GM18951 (cell line): ENCODE data around the gene FAT1.

Experiments
- POLR2A ChIP-seq: IDR thresholded peaks from 4 replicates; pipeline ENCODE4 v1.6.1; 2011; ENCODE audit warnings: mild to moderate bottlenecking; ENCODE audit not compliant: insufficient read length, insufficient read depth; ENCODE audit errors: extremely low read depth
- in situ Hi-C: fragments of 300-500 bp; cut with MboI; formaldehyde crosslinking; loops from one replicate; pipeline ENCODE4 v1.12.0; 2022; ENCODE audit warnings: low sequenced_read_pairs, mixed read lengths, inconsistent platforms; ENCODE audit not compliant: unreplicated experiment

The FAT1 gene

GRCh38 chr4:186724058-186724863 lies 605 bp upstream of the FAT1 start:
- TF ChIP-seq POLR2A = no peak
- in situ Hi-C loops = no loop called here

DNA sequence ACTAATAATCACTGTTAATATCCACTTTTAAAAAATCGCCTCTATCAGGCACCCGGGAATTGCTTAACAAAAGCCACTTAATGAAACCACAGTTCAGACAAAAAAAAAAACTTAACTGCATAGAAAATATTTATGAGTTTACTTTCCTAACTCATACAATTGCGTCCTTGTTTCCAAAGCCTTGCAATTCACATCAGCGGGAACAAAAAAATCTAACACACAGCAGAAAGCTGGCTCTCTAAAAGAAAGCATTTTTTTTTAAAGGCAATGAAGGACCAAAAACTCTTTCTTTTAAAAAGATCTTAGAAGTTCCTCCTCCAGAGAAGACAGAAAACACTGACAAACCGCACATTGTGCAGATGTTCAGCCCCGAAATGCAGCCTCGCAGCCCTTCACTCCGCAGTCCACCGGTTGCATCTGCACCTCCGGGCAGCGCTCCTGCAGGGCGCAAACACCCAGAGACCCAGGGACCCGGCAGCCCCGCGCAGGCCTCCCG lies 812 bp downstream of the FAT1 start:
- no peak for TF ChIP-seq POLR2A
- in situ Hi-C loops = no loop called here

DNA sequence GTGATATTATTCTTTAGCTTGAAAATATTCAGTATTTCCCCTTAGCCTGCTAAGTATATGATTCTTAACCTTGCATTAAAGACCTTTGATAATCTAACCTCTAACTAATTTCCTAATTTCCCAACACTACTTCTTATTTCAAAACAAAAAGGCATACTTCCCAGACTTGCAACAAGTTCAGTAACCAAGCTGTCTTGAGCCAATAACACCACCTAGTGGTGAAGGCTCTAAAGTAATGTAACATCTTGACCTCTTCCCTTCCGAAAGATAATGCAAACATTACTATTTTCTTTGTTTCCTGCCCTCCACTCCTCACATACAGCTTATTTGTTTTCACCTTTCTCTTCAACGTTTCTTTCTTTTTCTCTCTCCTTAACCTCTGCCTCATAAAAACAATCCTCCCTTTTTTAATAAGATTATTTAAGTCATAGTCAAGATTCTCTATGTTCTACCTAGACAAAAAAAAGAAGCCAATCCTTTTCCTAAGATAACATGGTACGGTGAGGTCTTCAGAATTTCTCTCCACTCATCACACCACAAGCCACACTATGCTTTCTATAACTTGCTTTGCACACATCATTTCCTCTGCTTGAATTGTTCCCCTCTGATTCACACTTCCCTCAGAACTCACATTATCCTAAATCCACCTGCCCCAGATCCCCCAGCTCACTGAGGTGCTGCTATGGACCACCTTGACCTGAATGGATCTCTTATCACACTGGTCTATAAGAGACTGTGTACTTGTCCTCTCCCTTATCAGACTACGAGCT lies 3.5 kb downstream of the FAT1 start:
- in situ Hi-C loops = no loop called here
- no peak for TF ChIP-seq POLR2A

- in situ Hi-C loops = no loop called here
- no peak for TF ChIP-seq POLR2A
Observed at GRCh38 chr4:186717556-186717955, 6.1 kb downstream of the FAT1 start.

GRCh38 chr4:186715077-186715476 lies 8.6 kb downstream of the FAT1 start:
- in situ Hi-C loops = no loop called here
- TF ChIP-seq POLR2A = no peak

- in situ Hi-C loops = no loop called here
- TF ChIP-seq POLR2A = no peak
Observed at GRCh38 chr4:186714006-186714675, 9.5 kb downstream of the FAT1 start.

DNA sequence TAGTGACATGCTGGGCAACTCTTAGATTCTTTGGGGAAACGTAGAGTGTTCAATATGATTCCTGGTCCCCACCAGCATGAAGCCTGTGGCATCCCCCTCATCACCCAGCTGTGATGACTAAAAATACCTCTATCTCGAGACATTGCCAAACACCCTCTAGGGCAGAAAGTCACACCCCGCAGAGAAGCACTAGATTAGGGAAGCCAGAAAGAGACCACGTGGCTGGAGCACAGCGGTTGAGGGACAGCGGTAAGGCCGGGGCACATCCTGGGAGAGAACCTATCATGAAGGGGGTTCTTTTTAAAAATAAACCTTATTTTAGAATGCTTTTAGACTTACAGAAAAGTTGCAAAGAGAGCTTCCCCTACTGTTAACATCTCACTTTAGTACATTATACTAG lies 11.0 kb downstream of the FAT1 start:
- TF ChIP-seq POLR2A = no peak
- in situ Hi-C loops = no loop called here

- TF ChIP-seq POLR2A = no peak
- in situ Hi-C loops = no loop called here
Observed at GRCh38 chr4:186710521-186711119, 13.0 kb downstream of the FAT1 start.

DNA sequence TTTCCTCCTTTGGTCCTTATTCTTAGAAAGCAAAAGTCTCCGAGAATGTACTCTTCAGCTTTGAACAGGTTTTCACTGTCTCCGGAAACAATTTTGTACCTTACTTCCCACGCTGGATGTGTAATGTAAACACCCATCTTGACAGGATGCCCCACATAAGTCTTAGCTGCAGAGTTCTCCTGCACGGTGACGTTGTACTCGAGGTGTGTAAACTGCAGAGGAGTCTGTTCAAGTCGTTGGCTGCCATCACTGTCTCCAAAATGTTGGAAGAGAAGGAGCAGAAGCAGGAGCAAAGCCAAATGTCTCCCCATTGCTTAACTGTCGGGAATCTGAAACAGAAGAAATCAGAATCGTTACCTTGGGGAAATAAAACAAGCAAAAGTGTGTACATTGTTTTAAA lies 14.1 kb downstream of the FAT1 start:
- TF ChIP-seq POLR2A = no peak
- in situ Hi-C loops = no loop called here

DNA sequence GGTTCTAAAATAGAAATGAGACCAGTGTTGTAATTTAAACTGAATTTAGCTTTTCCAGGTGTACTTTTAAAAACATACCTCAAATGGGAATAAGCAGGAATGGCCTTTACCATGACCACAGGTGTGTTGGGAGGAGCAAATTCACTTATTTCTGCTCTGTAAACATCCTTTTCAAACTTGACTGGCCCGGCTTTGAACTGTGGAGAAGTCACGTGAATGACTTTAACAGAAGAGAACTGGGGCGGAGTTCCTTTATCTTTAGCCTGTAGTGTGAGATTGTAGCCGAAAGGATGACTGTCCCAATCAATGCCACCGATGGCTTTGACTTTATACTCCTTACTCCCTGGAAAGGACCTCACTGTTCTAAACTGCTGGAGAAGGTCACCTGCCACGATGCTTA lies 15.1 kb downstream of the FAT1 start:
- no peak for TF ChIP-seq POLR2A
- in situ Hi-C loops = no loop called here

- no peak for TF ChIP-seq POLR2A
- in situ Hi-C loops = no loop called here
Observed at GRCh38 chr4:186707996-186708395, 15.7 kb downstream of the FAT1 start.

GRCh38 chr4:186707574-186707973 lies 16.1 kb downstream of the FAT1 start:
- TF ChIP-seq POLR2A = no peak
- in situ Hi-C loops = no loop called here

DNA sequence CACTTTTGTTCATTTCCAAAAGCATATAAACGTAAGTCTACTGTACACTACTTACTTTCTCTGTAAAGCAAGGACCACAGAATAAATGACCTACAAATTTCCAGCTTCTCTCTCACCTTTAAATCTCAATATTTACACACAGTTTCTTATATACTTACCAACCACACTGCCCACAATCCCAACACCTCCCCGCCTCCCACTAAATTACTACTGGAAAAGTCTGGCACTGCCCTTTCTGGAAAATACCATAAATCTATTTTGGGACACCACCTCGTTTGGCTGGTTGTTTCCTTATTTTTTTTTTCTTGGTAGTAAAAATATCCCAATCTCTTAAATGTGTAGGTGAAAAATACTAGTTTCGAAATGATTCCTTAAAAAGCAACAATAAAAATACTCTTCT lies 19.6 kb downstream of the FAT1 start:
- in situ Hi-C loops = no loop called here
- no peak for TF ChIP-seq POLR2A

- no peak for TF ChIP-seq POLR2A
- in situ Hi-C loops = no loop called here
Observed at GRCh38 chr4:186703510-186703909, 20.1 kb downstream of the FAT1 start.
